ENCODE data around the gene NRXN3.
A peak's percentile ranks its signal among the peaks of the same experiment; 100 is the strongest.

The NRXN3 gene

DNA sequence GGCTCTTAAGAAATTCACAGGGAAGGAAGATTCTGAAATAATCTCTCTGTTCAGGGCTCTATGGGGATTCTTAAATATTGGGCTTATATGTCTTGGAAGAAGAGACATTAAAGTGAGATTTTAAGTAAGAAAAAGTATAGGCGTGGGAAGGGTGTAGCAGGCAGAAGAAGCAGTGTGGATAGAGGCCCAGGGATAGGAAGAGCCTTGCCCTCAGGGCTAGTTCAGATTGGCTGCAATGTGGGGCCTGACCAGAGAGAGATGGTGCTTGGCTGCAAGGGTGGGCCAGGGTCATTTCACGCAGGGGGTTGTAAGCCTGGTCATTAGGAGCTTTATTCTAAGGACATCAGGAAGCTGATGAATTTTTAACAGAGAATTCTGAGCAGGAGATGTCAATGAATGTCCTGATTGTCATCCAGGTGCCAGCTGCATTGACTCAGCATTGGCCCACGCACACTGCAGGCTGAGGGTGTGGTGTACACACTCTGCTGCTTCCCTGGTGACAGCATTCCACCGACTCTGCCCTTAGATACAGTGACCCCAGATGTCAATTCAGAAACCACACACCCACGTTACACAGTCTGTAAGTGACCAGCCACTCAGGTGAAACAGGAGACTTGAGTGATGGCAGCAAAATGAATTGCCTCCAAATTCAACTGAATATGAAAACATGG is 582.5 kb downstream of the NRXN3 start:
- DNase-seq = no peak

DNA sequence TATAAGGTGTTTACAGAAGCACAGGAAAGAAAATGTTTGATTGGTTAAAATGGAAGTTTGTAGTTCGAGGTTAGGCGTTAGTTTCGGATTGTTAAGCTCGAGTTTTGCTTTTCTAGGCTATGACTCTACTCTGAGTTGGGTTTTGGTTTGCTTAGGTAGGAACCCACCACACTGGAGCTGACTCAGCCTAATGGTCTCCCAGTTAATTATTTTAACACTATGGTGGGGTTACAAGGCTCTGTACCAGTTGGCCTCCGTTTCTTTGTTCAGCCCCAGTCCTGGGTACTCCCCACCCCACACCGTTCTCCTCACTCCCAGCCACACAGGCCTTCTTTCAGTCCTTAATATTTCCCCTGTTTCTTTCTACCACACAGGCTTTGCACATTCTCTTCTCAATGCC is 583.9 kb downstream of the NRXN3 start:
- no peak for DNase-seq

DNA sequence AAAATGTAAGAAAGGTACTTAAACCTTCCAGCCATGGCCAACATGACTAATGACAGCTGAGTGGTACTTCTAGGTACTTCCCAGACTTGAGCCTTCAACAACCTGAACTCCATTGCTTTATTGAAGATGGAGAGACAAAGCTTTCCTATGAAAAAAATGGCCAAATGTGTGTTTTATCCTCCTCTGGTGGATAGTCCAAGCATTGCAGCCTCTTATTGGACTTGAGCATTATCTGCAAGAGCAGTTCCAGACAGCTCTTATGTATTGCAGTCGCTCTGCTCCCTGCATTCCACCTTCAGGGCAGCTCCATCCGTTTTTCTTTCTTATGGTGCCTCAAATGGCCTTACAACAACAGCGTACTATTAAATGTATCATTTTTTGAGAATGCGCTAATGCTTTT is 588.2 kb downstream of the NRXN3 start:
- DNase-seq = peak; percentile 12

DNA sequence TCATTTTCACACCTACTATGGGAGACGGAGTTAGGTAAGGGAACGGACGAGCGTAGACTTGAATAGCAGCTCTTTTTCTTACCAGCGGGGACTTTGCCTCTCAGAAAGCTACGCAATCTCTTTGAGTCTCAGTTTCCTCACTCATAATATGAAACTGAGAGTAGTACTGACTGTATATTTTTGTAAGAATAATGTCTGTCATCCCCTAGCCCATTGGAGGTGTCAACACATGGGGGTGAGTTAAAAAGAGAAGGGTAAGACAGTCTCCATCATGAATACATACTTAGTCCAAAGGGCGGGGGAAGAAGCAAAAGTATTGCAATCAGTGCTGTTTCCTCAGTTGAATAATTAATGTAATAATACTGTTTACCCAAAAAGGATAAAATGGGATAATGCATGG is 592.2 kb downstream of the NRXN3 start:
- no peak for DNase-seq

DNA sequence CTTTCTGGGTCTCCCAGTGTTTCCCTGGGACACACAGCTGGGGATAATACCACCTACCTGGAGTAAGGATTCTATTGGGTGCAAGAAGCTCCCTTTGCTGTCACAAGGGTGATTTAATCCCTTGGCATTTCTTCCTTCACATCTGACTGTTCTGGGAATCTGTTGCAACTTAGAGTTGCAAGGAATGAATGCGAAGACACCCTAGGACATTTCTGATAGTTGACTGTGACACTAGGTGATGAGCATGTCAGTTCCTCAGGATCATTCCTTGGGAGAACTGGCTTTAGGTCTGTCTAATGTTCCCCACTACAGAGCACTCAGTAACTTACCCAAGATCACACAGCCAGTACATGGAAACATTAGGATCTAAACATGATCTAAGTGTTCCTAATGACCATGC is 593.6 kb downstream of the NRXN3 start:
- DNase-seq = no peak

DNA sequence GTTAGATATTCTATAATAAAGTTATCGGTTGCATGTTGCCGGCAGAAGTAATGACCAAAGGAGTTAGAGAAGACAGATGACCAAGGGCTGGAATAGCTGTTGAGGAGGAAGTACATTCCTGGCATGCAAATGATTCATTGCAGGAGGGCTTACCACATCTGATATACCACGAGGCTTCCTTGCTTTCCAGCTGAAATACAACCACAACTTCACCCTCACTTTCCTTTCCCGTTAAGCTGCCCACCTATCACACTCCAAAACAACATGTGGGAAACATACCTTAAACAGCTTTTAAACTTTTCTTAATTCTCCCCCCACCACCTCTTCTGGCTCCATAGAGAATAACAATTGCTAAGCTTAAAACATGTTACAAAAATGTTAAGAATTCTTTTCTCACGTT is 594.1 kb downstream of the NRXN3 start:
- no peak for DNase-seq

DNA sequence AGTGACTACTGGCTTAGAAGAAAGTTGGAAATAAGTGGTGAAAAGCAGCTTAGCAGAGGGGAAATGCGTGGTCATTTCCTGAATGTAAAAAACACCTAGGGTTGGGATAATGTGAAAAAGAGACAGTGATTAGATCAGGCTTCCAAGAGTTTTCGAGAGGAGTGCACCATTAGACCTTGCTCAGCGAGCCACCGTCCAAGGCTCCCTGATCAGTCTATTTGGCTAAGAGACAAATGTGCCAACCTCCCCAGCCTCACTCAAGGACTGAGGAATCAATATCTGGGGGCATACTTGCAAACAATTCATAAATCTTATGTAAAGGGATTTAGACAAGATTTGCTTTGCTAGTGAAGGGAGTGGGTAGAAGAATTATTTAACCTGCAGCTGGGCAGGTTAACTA is 594.5 kb downstream of the NRXN3 start:
- no peak for DNase-seq

DNA sequence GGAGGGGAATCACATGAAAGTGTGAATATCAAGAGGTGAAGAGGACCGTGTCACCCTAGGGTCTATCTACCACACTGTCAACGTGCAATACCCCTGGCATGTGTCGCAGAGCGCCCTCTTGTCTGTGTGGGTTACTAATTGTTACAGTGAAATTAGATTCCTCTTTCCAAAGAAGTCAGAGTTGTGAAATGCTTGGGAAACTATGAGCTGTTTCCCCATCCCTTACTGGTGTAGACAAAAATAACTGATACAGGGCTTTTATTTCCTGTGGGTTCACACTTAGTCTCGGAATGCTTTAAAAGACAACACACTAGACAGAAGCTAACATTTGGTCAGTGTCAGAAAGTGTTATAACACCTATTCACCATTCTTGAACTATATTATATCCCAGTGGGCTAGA is 597.3 kb downstream of the NRXN3 start:
- DNase-seq = no peak

DNA sequence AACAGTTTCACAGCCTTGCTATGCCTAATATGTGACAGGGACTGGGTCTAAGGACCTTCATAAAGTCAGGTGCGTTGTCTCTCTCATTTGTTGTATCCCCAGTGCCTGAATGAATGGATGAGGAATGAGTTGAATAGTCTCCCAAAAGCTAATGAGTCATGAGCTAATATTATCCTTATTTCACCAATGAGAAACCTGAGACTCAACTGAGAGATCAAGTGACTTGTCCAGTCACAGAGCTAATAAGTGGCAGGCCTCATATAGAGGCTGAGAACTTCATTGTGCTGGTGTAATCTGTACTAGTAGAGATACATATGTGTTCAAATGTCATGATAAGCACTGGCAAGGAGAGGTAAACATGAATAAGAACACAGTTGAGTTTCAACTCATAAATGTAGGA is 612.4 kb downstream of the NRXN3 start:
- no peak for DNase-seq

DNA sequence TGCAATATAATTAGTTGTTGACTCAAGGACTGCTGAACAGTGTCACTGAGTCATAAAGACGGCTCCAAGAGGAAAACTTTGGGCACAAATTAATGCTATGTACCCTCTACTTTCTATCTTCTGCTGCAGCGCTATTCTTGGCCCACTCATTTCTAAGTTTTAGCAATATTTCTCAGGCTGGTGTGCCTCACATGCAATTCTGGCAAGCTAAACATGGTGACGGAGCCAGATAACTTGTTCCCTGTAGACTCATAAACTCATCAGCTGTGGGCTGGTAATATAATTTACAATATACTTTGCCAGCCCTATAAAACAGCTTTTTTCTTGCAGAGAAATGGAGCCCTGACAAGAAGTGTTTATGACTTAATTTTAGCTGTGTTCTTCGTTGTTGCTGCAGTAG is 615.1 kb downstream of the NRXN3 start:
- DNase-seq = no peak

DNA sequence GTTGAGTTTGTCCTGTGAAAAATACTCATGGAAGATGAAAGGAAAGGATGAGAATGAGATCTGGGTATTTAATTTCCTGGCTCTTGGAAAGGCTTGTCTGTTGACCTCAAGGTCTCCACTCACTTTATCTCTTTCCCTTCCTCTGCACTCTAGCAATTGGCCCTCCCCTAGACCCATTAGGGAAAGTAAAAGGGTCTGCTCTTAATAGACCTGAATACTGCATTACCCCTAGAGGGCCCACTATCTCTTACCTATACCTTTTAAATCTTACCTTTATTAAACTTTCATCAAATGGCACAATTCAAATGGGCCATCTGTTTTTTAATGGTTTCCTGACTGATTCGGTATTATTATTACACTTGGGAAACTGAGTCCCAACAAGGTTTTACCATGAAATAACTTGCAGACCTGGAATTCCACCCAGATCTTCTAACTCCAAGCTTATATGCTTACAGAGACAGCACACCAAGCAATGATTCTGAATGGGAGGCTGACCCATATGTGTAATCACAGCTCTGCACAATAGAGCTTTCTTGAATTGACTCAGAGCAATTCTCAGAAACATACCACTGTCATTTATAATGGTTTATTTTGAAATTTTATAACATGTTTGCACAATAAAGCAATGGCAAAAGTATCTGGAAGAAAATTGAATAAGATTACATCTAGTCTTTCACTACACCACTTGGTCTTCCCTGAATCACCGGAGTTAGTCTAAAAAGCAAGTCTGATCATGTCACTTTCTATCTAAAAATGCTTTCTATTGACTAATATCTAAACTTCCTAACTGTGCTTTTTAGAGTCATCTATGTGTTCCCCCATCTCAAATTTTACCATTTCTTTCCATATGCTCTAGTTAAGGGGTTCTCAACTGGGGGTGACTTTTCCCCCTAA is 618.5 kb downstream of the NRXN3 start:
- DNase-seq = no peak

DNA sequence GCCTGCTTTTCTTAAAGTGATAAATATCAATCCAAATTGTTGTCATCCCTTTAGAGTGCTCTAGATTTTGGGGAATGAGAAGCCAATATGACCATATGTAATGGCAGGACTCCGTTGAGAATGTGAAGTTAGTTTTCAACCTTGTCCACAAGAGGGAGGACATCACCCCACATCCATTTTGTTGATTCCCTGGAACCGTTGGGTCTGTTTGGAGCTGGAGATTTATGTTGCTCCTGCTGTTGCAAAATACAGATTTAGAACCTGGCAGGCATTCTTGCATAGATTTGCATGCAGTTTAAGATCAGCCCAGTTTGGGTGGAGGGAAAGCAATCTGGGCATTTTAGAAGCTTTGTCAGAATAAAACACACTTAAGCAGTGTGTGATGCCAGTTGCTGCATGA is 620.1 kb downstream of the NRXN3 start:
- no peak for DNase-seq

DNA sequence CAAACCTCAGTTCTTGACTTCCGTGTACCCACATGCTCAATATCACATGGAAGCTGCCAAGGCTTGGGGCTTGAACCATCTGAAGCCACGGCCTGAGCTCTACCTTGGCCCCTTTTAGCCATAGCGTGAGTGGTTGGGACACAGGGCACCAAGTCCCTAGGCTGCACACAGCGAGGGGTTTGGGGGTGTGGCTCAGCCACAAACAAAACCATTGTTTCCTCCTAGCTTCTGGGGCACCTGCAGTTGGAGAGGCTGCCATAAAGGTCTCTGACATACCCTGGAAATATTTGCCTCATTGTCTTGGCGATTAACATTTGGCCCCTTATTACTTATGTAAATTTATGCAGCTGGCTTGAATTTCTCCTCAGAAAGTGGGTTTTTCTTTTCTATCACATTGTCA is 628.6 kb downstream of the NRXN3 start:
- DNase-seq = no peak

DNA sequence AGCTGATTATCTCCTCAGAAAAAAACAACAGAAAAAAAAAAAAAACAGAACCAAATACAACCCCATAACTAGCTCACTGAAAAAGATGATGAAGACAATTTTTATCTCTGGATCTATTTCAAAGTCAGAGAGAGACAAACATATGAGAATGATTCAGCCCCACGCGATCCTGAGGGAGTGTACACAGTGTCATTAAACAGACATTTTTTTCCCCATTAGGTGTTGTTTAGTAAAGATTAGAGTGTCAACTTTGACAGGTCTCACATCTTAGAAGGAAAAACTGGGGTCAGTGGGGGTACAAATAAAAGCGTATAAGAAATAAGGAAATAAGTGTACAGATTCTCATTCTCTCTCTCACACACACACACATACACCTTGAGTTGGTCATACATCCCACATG is 635.4 kb downstream of the NRXN3 start:
- no peak for DNase-seq

DNA sequence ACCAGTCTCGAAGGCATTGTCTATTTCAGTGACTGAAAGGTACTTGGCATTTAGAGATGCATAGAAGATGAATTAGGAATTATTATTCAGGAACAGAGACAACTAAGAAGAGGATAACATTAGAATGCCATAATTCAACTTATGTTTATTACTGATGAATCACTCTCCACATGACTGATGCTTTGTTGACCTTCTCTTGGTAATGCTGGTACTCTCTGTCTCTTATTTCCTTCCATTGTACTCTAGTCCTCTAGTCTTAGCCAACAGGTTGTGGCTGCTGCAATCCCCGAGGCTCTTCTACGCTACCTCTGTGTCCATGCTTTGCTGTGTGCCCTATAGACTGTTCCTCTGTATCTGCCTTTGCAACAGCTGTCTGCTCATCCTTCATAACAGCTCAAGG is 652.9 kb downstream of the NRXN3 start:
- DNase-seq = no peak

DNA sequence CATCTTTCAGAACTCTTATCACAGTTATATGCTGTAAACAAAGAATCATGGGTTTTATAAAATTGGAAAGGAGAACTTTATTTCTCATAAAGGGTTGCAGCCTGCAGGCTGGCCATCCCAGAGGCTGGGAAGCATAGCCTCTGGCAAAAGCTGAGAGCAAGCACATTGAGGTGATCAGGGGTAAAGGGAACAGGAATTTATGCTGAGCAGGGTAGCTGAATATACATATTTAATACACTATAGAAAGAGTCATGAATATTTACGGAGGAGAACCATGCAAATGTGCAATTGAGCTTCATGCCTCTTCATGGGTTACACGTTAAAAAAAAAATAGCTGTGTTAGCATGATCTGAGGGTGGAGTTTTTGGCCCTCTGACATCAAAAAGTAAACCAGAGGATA is 653.3 kb downstream of the NRXN3 start:
- DNase-seq = no peak

DNA sequence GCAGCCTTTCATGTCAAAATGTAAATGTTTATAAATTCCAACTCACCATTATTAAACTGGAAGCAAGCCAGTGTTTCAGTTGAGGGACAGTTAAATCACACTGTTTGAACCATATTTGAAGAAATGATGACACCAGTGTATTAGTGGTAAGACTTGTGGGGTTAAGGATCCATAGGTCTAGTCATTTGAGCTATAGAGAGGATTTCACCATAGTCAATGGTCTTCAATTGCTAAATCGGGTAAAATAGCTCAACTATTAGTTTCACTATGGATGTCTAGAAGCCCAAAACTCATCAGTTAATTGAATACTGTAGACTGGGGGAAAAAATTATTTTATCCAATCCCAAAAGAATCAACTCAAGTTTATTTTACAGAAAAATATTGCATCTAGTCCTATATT is 659.1 kb downstream of the NRXN3 start:
- DNase-seq = no peak

DNA sequence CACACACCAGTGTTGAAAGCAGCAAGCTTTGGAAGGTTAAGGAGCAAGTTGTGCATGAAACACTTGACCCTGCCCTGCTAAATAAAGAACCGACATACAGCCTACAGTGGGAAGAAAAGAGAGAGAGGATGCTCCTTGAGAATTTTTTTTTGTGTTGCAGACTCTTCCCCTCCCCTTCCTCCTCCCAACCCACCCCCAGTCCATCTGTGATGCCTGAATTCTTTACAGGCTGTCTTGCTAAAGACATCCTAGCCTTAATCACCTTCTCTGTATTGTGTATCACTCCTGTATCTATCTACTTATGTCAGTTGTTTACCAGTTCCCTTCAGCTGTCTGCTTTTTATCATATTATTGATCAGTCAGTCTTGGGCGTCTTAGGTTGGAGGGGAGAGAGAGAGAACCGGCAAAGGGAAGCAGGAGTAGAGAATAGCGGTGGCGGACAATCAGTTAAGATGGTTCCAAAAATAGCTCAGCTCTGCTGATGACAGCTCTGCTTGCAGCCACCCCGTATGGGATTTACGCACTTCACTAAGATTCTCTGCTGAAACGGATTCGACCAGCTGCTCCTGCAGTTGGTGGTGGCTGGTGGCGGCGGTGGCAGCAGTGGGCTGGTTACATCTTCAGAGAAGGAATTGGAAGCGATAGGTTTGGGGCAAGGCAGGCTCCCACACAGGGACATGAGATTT is 664.7 kb downstream of the NRXN3 start:
- no peak for DNase-seq

DNA sequence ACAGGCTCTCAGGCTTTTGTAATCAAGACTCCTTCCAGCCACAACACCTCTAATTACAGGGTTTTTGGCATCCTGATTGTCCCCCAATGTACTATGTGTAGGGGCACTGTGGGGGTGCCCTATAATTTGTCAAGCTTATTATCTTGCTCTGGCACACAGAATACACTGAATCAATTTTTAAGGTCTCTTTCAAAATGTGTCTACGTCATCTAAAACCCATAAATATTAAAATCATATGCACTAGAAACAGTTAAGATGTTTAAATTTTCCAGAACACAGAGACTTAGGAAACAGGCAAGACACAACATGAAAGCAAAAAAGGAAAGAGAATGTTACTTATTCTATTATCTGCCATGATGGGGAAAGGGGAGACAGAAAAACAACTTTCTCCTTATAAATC is 665.7 kb downstream of the NRXN3 start:
- no peak for DNase-seq

DNA sequence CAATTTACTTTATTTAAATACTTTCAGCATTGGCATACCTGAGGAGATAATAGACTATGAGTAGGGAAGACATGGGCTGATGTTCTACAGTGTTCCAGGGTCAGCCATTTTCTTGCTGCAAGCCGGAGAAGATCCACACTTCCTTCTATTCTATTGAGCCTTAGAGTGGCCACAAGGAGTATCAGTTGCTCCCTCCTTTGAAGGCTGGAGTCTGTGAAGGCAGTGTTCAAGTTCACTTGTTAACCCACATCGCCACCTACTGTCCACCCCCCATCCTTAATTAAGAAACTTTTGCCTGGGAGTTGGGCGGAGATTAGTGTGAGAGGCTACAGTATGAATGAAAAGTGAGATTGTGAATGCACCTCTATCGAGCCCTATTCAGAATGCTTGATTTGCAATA is 666.6 kb downstream of the NRXN3 start:
- peak; percentile 26 for DNase-seq

DNA sequence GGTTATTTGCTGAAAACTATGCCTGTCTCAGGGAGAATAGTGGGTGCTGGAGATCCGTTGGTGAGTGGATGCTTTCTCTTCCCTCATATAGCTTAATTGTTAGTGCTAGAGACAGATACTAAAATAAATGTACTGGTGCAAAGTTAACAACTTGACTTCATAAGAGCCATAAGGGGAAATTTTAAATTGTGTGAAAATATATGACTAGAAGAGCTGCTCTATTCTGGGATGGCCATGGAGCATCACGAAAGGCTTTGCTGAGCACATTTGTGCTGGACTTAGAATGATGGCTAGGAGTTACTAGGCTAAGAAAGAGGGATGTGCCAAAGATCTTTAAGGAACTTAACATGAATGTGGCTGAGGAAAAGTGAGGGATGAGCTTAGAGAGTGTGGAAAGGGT is 668.8 kb downstream of the NRXN3 start:
- DNase-seq = no peak

DNA sequence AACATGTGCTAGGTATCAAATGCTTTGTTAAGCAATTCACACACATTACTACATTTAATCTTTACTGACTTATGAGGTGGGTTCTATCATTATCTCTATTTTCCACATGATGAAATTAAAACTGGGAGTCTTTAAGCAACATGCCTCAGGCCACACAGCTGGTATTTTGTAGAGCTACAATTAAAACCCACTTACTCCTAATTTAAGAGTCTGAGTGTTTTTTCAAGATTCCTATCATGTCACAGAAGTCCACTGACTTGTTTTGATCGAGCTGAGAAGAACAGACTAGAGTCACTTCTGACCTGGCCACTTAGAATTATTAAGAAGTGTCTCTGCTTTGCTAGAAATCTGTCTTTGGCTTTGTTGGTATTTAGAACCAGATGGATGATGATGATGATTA is 670.7 kb downstream of the NRXN3 start:
- no peak for DNase-seq

DNA sequence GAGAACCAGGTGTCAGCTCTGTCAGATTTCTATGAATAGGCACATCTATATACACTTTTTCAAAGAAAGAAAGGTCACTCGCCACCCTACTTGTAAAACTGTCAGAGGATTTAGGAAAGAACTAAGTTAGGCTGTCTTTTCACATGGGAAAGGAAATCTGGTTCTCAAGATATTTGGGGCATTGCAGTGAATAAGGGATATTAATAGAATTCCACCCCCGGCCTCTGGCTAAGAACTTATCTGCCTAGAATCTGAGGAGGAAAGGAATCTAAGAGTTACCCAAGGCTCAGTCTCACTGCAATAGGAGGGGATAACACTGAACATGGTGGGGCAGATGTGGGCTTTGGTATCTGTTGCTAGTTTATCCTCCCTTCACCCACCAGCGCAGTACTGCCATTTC is 677.6 kb downstream of the NRXN3 start:
- no peak for DNase-seq

DNA sequence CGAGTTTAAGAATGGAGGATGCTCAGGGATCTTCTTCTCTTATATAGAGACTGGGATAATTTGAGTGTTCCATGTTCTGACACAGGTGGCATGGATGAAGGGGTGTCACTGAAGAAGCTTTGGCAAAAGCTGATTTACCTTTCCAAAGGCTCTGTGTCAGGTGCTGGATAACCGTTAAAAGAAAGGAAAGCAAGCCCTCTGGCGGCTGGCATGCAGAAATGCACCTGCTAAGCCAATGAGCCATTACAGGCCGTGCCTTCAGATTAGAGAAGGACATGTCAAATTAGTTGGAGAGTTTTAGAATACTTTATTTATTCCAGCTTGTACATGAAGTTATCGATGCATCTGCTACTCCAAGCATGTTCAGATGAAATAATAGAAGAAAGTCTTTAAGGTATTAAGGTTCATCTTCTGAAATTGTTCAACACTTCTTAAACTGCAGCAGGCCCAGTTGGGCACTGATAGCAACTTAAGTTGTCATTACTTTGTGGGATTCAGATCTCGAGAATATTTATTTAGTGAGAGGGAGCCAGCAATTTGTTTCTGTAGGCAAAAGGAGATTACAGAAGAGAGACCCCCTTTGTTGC is 678.2 kb downstream of the NRXN3 start:
- peak; percentile 23 for DNase-seq

Measured in NCI-H526 treated with DMSO at 0.1 percent for 48 hours (cell line).